ENCODE measurements around the gene ADAMTS14. TPM values are rescaled to one million over a fixed set of nuclear protein-coding genes. Genes with fewer than 3 reads are reported as not detected.

ADAMTS14 gene
- total RNA-seq, 2 experiments from 2014 or later = not detected

- ATAC-seq (ENCODE audit: poor library complexity) = no peak
- no peaks in the 10 kb centered on the region for H3K27me3 Mint-ChIP-seq
- H3K9me3 ChIP-seq (ENCODE audit: control insufficient read depth in 1 of 2, insufficient read depth in 1 of 2, low read length in 2 of 2) = no peaks in the 10 kb centered on the region
- intact Hi-C loops (cut with DNase I, micrococcal nuclease) = no loop called here
- H3K27ac Mint-ChIP-seq = no peak overlapping the region
- no peaks in the 10 kb centered on the region for H3K36me3 Mint-ChIP-seq (ENCODE audit: low read depth)
- no peaks in the 10 kb centered on the region for H3K36me3 ChIP-seq (ENCODE audit: insufficient read depth, low read length)
- TF ChIP-seq, protein P1, sequence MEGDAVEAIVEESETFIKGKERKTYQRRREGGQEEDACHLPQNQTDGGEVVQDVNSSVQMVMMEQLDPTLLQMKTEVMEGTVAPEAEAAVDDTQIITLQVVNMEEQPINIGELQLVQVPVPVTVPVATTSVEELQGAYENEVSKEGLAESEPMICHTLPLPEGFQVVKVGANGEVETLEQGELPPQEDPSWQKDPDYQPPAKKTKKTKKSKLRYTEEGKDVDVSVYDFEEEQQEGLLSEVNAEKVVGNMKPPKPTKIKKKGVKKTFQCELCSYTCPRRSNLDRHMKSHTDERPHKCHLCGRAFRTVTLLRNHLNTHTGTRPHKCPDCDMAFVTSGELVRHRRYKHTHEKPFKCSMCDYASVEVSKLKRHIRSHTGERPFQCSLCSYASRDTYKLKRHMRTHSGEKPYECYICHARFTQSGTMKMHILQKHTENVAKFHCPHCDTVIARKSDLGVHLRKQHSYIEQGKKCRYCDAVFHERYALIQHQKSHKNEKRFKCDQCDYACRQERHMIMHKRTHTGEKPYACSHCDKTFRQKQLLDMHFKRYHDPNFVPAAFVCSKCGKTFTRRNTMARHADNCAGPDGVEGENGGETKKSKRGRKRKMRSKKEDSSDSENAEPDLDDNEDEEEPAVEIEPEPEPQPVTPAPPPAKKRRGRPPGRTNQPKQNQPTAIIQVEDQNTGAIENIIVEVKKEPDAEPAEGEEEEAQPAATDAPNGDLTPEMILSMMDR (IDR thresholded peaks at IDR 0.05) = no peak
- H3K9me3 Mint-ChIP-seq = no peaks in the 10 kb centered on the region
- ChIA-PET POLR2A (no interaction called here), CTCF (no interaction called here)
- H3K27me3 ChIP-seq (ENCODE audit: control insufficient read depth in 1 of 2, insufficient read depth in 2 of 2, low read length in 2 of 2) = peaks cover 0 to 8% of the 10 kb centered on the region in 2 experiments
- no peak overlapping the region for H3K4me3 ChIP-seq (ENCODE audit: low read length)
- no peaks in the 10 kb centered on the region for H3K4me1 Mint-ChIP-seq (ENCODE audit: low read depth)
- H3K4me3 Mint-ChIP-seq = no peak overlapping the region
- no peak for DNase-seq
- peaks cover 6% of the 10 kb centered on the region for H3K4me1 ChIP-seq (ENCODE audit: insufficient read depth, low read length)
- no peak overlapping the region for H3K27ac ChIP-seq (ENCODE audit: low read depth in 1 of 2, low read length in 2 of 2)
Measured at GRCh38 chr10:70780772-70781171, 108.5 kb downstream of the ADAMTS14 start.

DNA sequence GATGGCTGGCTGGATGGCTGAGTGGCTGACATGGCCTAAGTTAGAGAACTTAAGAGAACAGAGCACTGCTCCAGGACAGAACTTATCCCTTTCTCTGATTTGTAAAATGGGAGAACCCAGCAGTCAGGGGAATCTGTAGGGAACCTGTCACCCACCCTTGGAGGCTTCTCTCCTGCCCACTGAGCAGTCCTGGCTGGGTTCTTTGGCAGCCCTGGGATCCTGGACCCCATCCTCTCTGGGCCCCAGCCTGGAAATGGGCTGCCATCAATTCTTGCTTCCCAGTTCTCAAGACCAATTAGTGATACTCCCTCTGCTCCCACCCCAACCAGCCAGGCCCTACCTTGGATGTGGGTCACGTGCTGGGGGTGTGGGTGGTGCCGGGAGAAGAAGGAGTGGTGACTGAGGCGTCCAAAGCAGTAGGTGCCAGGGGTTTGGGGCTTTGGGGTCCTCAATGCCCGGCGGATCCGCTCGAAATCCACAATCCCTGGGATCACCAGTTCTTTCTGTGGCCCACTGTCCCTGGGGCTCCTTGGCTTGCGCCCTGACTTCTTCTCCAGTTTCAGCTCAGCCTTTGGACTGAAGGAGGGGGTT lies 109.2 kb downstream of the ADAMTS14 start:
- no peak overlapping the region for H3K27ac Mint-ChIP-seq
- Histone ChIP-seq H3K27me3 (ENCODE audit: control insufficient read depth in 1 of 2, insufficient read depth in 2 of 2, low read length in 2 of 2) (peaks cover 0 to 8% of the 10 kb centered on the region in 2 experiments), H3K27ac (ENCODE audit: low read depth in 1 of 2, low read length in 2 of 2) (no peak overlapping the region), H3K4me3 (ENCODE audit: low read length) (no peak overlapping the region), H3K4me1 (ENCODE audit: insufficient read depth, low read length) (peaks cover 6% of the 10 kb centered on the region), H3K9me3 (ENCODE audit: control insufficient read depth in 1 of 2, insufficient read depth in 1 of 2, low read length in 2 of 2) (no peaks in the 10 kb centered on the region), H3K36me3 (ENCODE audit: insufficient read depth, low read length) (no peaks in the 10 kb centered on the region)
- no peaks in the 10 kb centered on the region for H3K4me1 Mint-ChIP-seq (ENCODE audit: low read depth)
- POLR2A ChIA-PET = no interaction called here
- no peak for DNase-seq
- no peaks in the 10 kb centered on the region for H3K9me3 Mint-ChIP-seq
- intact Hi-C loops (cut with DNase I, micrococcal nuclease) = no loop called here
- TF ChIP-seq, protein P1 (IDR thresholded peaks at IDR 0.05) = no peak
- no peak overlapping the region for H3K4me3 Mint-ChIP-seq
- H3K36me3 Mint-ChIP-seq (ENCODE audit: low read depth) = no peaks in the 10 kb centered on the region
- no peak for ATAC-seq (ENCODE audit: poor library complexity)
- CTCF ChIA-PET = no interaction called here
- no peaks in the 10 kb centered on the region for H3K27me3 Mint-ChIP-seq

DNA sequence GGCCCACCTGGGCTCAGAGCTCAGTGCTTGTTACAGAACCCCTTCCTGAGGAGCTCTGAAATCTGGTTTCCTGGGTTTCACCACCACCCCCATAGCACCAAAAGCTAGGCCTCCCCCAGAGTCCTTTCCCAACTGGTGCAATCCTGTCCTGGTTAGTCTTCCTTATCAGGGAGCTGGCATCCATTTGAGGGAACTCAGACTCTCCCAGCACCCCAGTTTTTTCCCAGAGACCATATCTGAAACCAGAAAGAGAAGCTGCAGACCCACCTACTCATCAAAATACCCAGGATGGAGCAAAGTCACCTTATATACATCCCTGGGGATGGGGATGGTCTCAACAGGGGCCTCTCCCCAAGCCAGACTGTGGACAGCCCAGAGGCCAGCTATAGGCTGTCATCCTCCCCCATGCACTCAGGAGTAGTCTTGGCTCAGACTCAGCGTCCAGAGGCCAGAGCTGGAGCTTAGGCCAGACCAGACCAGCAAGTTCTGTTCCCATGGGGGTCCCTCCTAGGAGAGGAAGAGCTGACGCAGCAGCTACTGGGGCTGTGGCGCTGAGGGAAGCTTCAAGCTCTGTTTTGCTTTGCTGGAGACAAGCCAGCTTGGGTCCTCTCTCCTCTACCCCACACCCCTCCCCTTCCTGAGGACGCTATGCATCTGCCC lies 109.9 kb downstream of the ADAMTS14 start:
- no peak overlapping the region for H3K27ac Mint-ChIP-seq
- Histone ChIP-seq H3K4me3 (ENCODE audit: low read length) (no peak overlapping the region), H3K4me1 (ENCODE audit: insufficient read depth, low read length) (peaks cover 6% of the 10 kb centered on the region), H3K27ac (ENCODE audit: low read depth in 1 of 2, low read length in 2 of 2) (no peak overlapping the region), H3K27me3 (ENCODE audit: control insufficient read depth in 1 of 2, insufficient read depth in 2 of 2, low read length in 2 of 2) (peaks cover 0 to 8% of the 10 kb centered on the region in 2 experiments), H3K36me3 (ENCODE audit: insufficient read depth, low read length) (no peaks in the 10 kb centered on the region), H3K9me3 (ENCODE audit: control insufficient read depth in 1 of 2, insufficient read depth in 1 of 2, low read length in 2 of 2) (no peaks in the 10 kb centered on the region)
- H3K27me3 Mint-ChIP-seq = no peaks in the 10 kb centered on the region
- TF ChIP-seq, protein P1 (IDR thresholded peaks at IDR 0.05) = no peak
- no peak overlapping the region for H3K4me3 Mint-ChIP-seq
- no peaks in the 10 kb centered on the region for H3K4me1 Mint-ChIP-seq (ENCODE audit: low read depth)
- no peak for DNase-seq
- no peaks in the 10 kb centered on the region for H3K36me3 Mint-ChIP-seq (ENCODE audit: low read depth)
- intact Hi-C loops (cut with DNase I, micrococcal nuclease) = no loop called here
- no peak for ATAC-seq (ENCODE audit: poor library complexity)
- ChIA-PET POLR2A (no interaction called here), CTCF (no interaction called here)
- no peaks in the 10 kb centered on the region for H3K9me3 Mint-ChIP-seq
